Measurements from ENCODE around the gene KIF1C. TPM values are rescaled to one million over a fixed set of nuclear protein-coding genes. Genes with fewer than 3 reads are reported as not detected.

The KIF1C gene
- total RNA-seq, 1 donor from 2014 or later, result 81.7 TPM

DNA sequence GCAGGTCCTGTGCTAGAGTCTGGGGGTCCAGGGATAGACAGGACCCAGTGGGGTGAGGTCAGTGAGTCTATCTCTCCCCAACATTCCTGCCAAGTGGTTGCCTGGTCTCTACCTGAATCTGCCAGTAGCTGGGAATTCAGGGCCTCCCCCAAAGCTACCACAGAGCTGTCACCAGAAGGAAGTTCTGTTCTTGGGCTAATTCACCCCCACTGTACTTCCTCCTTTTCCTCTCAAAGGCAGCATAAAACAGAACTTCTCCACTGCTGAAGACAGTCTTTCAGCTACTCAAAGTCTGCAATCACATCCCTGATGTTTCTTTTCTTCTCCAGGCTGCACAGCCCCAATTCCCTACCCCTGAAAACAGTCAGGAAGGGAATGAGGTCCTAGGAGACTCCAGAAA is 19.0 kb upstream of the KIF1C start:
- TF ChIP-seq CTCF (IDR thresholded peaks at IDR 0.05; ENCODE audit: unreplicated experiment), result no peak
- peaks cover 19% of the 10 kb centered on the region for H3K36me3 Mint-ChIP-seq
- DNase-seq (ENCODE audit: low spot score in 2 of 2, unreplicated experiment in 2 of 2), result no peak
- H3K27me3 Mint-ChIP-seq (ENCODE audit: low read depth), result no peaks in the 10 kb centered on the region
- peaks cover 10% of the 10 kb centered on the region for H3K4me1 Mint-ChIP-seq
- no peaks in the 10 kb centered on the region for H3K9me3 Mint-ChIP-seq
- no peak overlapping the region for H3K27ac Mint-ChIP-seq
- no peak overlapping the region for H3K4me3 Mint-ChIP-seq

GRCh38 chr17:4980644-4981216 is 17.0 kb upstream of the KIF1C start:
- DNase-seq (ENCODE audit: low spot score in 2 of 2, unreplicated experiment in 2 of 2), result no peak
- H3K4me3 Mint-ChIP-seq, result no peak overlapping the region
- H3K27me3 Mint-ChIP-seq (ENCODE audit: low read depth), result no peaks in the 10 kb centered on the region
- TF ChIP-seq CTCF (IDR thresholded peaks at IDR 0.05; ENCODE audit: unreplicated experiment), result peak; percentile 82
- H3K36me3 Mint-ChIP-seq, result peaks cover 12% of the 10 kb centered on the region
- no peaks in the 10 kb centered on the region for H3K9me3 Mint-ChIP-seq
- H3K27ac Mint-ChIP-seq, result no peak overlapping the region
- peaks cover 8% of the 10 kb centered on the region for H3K4me1 Mint-ChIP-seq

GRCh38 chr17:4982305-4982704 is 15.4 kb upstream of the KIF1C start:
- Mint-ChIP-seq H3K4me3 (no peak overlapping the region), H3K9me3 (no peaks in the 10 kb centered on the region), H3K27me3 (ENCODE audit: low read depth) (no peaks in the 10 kb centered on the region), H3K36me3 (peaks cover 11% of the 10 kb centered on the region), H3K4me1 (peaks cover 16% of the 10 kb centered on the region), H3K27ac (no peak overlapping the region)
- DNase-seq (ENCODE audit: low spot score in 2 of 2, unreplicated experiment in 2 of 2), result no peak
- TF ChIP-seq CTCF (IDR thresholded peaks at IDR 0.05; ENCODE audit: unreplicated experiment), result no peak

DNA sequence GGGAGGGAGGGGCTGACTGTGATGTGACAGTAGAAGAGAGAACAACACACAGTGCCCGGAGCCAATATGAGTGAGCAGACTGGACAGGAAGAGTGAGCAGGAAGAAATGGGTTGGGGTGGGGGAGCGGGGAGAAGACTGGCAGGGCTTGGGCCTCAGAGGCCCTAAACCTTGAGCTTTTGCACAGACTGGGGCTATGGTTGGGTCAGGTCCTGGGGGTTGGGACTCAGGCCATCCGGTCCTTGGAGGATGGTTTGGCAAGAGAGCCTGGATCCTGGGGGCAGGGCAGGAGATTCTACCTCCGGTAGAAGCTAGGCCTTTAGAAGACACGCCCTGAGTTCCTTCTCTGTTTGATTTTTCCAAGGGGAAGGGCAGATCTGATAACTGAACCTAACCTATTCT is 11.3 kb upstream of the KIF1C start:
- peak overlapping the region; percentile 66 for H3K27ac Mint-ChIP-seq
- no peaks in the 10 kb centered on the region for H3K9me3 Mint-ChIP-seq
- peaks cover 4% of the 10 kb centered on the region for H3K36me3 Mint-ChIP-seq
- H3K4me1 Mint-ChIP-seq, result peaks cover 27% of the 10 kb centered on the region
- H3K27me3 Mint-ChIP-seq (ENCODE audit: low read depth), result no peaks in the 10 kb centered on the region
- TF ChIP-seq CTCF (IDR thresholded peaks at IDR 0.05; ENCODE audit: unreplicated experiment), result no peak
- peak overlapping the region; percentile 81 for H3K4me3 Mint-ChIP-seq
- no peak for DNase-seq (ENCODE audit: low spot score in 2 of 2, unreplicated experiment in 2 of 2)

DNA sequence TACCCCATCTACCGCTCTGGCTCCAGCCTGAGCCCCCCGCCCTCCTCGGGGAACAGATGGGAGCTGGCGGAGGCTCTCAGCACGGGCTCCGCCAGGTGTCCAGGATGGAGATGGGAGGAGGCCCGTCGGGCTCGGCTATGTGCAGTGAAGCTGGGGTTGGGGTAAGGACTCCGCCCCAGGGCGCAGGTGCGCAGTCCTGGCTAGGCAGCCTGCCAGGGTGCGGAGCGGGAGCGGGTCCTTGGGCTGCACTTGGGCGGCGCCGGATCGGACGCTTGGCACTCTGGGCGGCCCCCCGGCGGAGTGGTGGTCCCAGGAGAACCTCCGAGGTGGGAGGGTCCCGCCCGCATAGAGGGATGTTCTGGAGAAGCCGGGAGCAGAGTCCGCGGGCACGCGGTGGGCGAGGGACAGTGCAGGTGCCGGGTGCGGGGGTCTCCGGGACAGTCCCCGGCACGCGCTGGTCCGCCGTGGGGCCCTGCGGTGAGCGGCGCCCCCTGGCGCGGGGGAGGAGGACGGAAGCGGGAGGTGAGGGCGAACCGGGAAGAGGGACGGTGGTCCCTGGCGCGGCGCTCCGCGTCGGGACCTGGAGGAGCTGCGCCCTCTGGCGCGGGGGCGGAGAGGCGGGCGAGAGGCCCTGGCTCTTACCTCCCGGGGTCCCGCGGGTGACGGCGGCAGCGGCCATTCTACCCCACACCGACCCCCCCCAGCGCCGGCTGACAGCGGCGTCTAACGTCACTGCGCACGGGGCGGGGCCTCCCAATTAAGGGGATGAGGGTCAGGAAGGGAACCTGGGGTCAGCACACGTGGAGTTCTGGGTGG is 10.6 kb upstream of the KIF1C start, which contains the start of gene CAMTA2:
CAMTA2 (minus strand) TSS at position 725 of the 816 bp plus-strand sequence. CDS start 1,453 bp downstream, outside the sequence.
- H3K27me3 Mint-ChIP-seq (ENCODE audit: low read depth), result no peaks in the 10 kb centered on the region
- peak; percentile 57 to 76 for DNase-seq (ENCODE audit: low spot score in 2 of 2, unreplicated experiment in 2 of 2)
- H3K4me1 Mint-ChIP-seq, result peaks cover 27% of the 10 kb centered on the region
- peaks cover 4% of the 10 kb centered on the region for H3K36me3 Mint-ChIP-seq
- H3K9me3 Mint-ChIP-seq, result no peaks in the 10 kb centered on the region
- TF ChIP-seq CTCF (IDR thresholded peaks at IDR 0.05; ENCODE audit: unreplicated experiment), result peak; percentile 69
- peak within 1 kb of the TSS; percentile 89 for H3K27ac Mint-ChIP-seq
- H3K4me3 Mint-ChIP-seq, result peak within 1 kb of the TSS; percentile 81
